H9 (cell line): Measurements from ENCODE around the gene CYP8B1. TPM values are rescaled to one million over a fixed set of nuclear protein-coding genes. Genes with fewer than 3 reads are reported as not detected.

Experiments
- DNase-seq: peaks from one replicate; pipeline ENCODE4 v3.0.0-alpha.2; 2017
- H2AFZ ChIP-seq: one replicate; pipeline ENCODE4 v1.6.1; 2013; ENCODE audit warnings: mild to moderate bottlenecking, low read length, control low read depth, moderate library complexity
- H2AK5ac ChIP-seq: 2 replicates; pipeline ENCODE4 v1.6.1; 2013; ENCODE audit warnings: low read length, control low read depth, mixed read lengths; ENCODE audit not compliant: insufficient read length
- H2BK120ac ChIP-seq: one replicate; pipeline ENCODE4 v1.6.1; 2013; ENCODE audit warnings: low read depth, mild to moderate bottlenecking, low read length, control low read depth, inconsistent platforms; ENCODE audit not compliant: poor library complexity, severe bottlenecking
- H2BK12ac ChIP-seq: 2 replicates; pipeline ENCODE4 v1.6.1; 2013; ENCODE audit warnings: low read length, control low read depth, mixed read lengths, low read depth; ENCODE audit not compliant: insufficient read length
- H2BK15ac ChIP-seq: 2 replicates; pipeline ENCODE4 v1.6.1; 2013; ENCODE audit warnings: low read depth, low read length, control low read depth
- H2BK20ac ChIP-seq: one replicate; pipeline ENCODE4 v1.6.1; 2013; ENCODE audit warnings: low read depth, mild to moderate bottlenecking, low read length, control low read depth, inconsistent platforms; ENCODE audit not compliant: poor library complexity, severe bottlenecking
- H2BK5ac ChIP-seq: 2 replicates; pipeline ENCODE4 v1.6.1; 2013; ENCODE audit warnings: low read length, control low read depth, mixed read lengths; ENCODE audit not compliant: insufficient read length
- H3K14ac ChIP-seq: 2 replicates; pipeline ENCODE4 v1.6.1; 2013; ENCODE audit warnings: low read length, control low read depth; ENCODE audit not compliant: insufficient read depth
- H3K18ac ChIP-seq: 2 replicates; pipeline ENCODE4 v1.6.1; 2013; ENCODE audit warnings: low read depth, mild to moderate bottlenecking, mixed read lengths, low read length, control low read depth; ENCODE audit not compliant: insufficient read length
- H3K23ac ChIP-seq: 2 replicates; pipeline ENCODE4 v1.6.1; 2013; ENCODE audit warnings: low read length, control low read depth, mixed read lengths, low read depth; ENCODE audit not compliant: insufficient read length
- H3K23me2 ChIP-seq: 2 replicates; pipeline ENCODE4 v1.6.1; 2013; ENCODE audit warnings: low read depth, mild to moderate bottlenecking, mixed read lengths, low read length, control low read depth; ENCODE audit not compliant: insufficient read length, poor library complexity, severe bottlenecking
- H3K27ac ChIP-seq: 2 replicates; pipeline ENCODE4 v1.5.1; 2013; ENCODE audit warnings: low read length, control low read depth, mixed read lengths, low read depth; ENCODE audit not compliant: insufficient read length
- H3K27me3 ChIP-seq: 2 replicates; pipeline ENCODE4 v1.6.1; 2013; ENCODE audit warnings: low read length, control low read depth, inconsistent platforms; ENCODE audit not compliant: insufficient read depth
- H3K4ac ChIP-seq: 2 replicates; pipeline ENCODE4 v1.6.1; 2013; ENCODE audit warnings: low read depth, mild to moderate bottlenecking, control low read depth, inconsistent platforms, low read length, moderate library complexity
- H3K4me1 ChIP-seq: 2 replicates; pipeline ENCODE4 v1.6.1; 2013; ENCODE audit warnings: low read length, control low read depth, inconsistent platforms; ENCODE audit not compliant: insufficient read depth
- H3K4me2 ChIP-seq: 2 replicates; pipeline ENCODE4 v1.6.1; 2013; ENCODE audit warnings: low read length, control low read depth, mixed read lengths; ENCODE audit not compliant: insufficient read length, insufficient read depth
- H3K56ac ChIP-seq: 2 replicates; pipeline ENCODE4 v1.6.1; 2013; ENCODE audit warnings: low read depth, mild to moderate bottlenecking, mixed read lengths, low read length, control low read depth; ENCODE audit not compliant: insufficient read length
- H3K79me1 ChIP-seq: 2 replicates; pipeline ENCODE4 v1.6.1; 2013; ENCODE audit warnings: low read depth, mild to moderate bottlenecking, moderate library complexity, low read length, control low read depth, inconsistent platforms; ENCODE audit not compliant: insufficient read depth, poor library complexity, severe bottlenecking
- H3K79me2 ChIP-seq: 2 replicates; pipeline ENCODE4 v1.6.1; 2013; ENCODE audit warnings: low read length, control low read depth, inconsistent platforms; ENCODE audit not compliant: insufficient read depth
- H3K9ac ChIP-seq: 2 replicates; pipeline ENCODE4 v1.6.1; 2013; ENCODE audit warnings: low read length, control low read depth, mixed read lengths; ENCODE audit not compliant: insufficient read length; ENCODE audit errors: extremely low read depth
- H3K9me3 ChIP-seq: one replicate; pipeline ENCODE4 v1.6.1; 2013; ENCODE audit warnings: low read depth, low read length, inconsistent platforms; ENCODE audit not compliant: control insufficient read depth
- H3T11ph ChIP-seq: one replicate; pipeline ENCODE4 v1.6.1; 2013; ENCODE audit warnings: mild to moderate bottlenecking, low read length, control low read depth, inconsistent platforms
- H4K20me1 ChIP-seq: one replicate; pipeline ENCODE4 v1.6.1; 2013; ENCODE audit not compliant: control insufficient read depth, insufficient read length, insufficient read depth
- H4K5ac ChIP-seq: 2 replicates; pipeline ENCODE4 v1.6.1; 2013; ENCODE audit warnings: low read depth, mild to moderate bottlenecking, mixed read lengths, low read length, control low read depth; ENCODE audit not compliant: insufficient read length
- H4K8ac ChIP-seq: replicated peaks from 2 replicates; pipeline ENCODE4 v1.6.1; 2013; ENCODE audit warnings: low read length, control low read depth, mixed read lengths, low read depth; ENCODE audit not compliant: insufficient read length
- H4K91ac ChIP-seq: 2 replicates; pipeline ENCODE4 v1.6.1; 2013; ENCODE audit warnings: low read depth, mild to moderate bottlenecking, moderate library complexity, mixed read lengths, low read length, control low read depth; ENCODE audit not compliant: insufficient read length
- H3K27ac Mint-ChIP-seq, 3 experiments: 2 replicates in 2 of 3; 3 replicates in 1 of 3; pipeline ENCODE4 v1.8.0; 2020 to 2021; ENCODE audit warnings: mixed read lengths in 3 of 3, mild to moderate bottlenecking in 1 of 3, moderate library complexity in 1 of 3
- H3K27me3 Mint-ChIP-seq: 2 replicates; pipeline ENCODE4 v1.8.0; 2021; ENCODE audit warnings: low read depth, mild to moderate bottlenecking, moderate library complexity, mixed read lengths
- H3K36me3 Mint-ChIP-seq, 3 experiments: 2 replicates in 2 of 3; 3 replicates in 1 of 3; pipeline ENCODE4 v1.8.0; 2020 to 2021; ENCODE audit warnings: low read depth in 3 of 3, mixed read lengths in 3 of 3; ENCODE audit not compliant: insufficient read depth in 1 of 3
- H3K4me1 Mint-ChIP-seq, 2 experiments: 2 replicates each; pipeline ENCODE4 v1.8.0; 2020; ENCODE audit warnings: mixed read lengths in 2 of 2
- H3K4me3 Mint-ChIP-seq, 2 experiments: 2 replicates in 1 of 2; 3 replicates in 1 of 2; pipeline ENCODE4 v1.8.0; 2020 to 2021; ENCODE audit warnings: mild to moderate bottlenecking in 2 of 2, mixed read lengths in 2 of 2, moderate library complexity in 1 of 2
- H3K9me3 Mint-ChIP-seq, 2 experiments: 2 replicates in 1 of 2; 3 replicates in 1 of 2; pipeline ENCODE4 v1.8.0; 2020; ENCODE audit warnings: mild to moderate bottlenecking in 2 of 2, mixed read lengths in 2 of 2, moderate library complexity in 1 of 2
- WGBS: extraction: QIAGEN DNeasy Blood & Tissue Kit; methylation state at CpG from one replicate; pipeline ENCODE4 v1.1.7; 2013; ENCODE audit warnings: missing lambda C conversion rate, low lambda C conversion rate, mixed read lengths; ENCODE audit not compliant: insufficient read length; ENCODE audit errors: extremely low coverage; 5-methylcytosine and 5-hydroxymethylcytosine counted together
- total RNA-seq: library from RNA; stranded (reverse); gene quantifications from 2 replicates; pipeline ENCODE4 v1.2.1, GENCODE V29; 2021
- TF ChIP-seq, protein P1 (sequence below): fragments of 200-600 bp; sonication (generic); conservative IDR thresholded peaks from 3 replicates; pipeline ENCODE4 v1.8.0; 2021; ENCODE audit warnings: antibody characterized with exemption, mild to moderate bottlenecking

CYP8B1 gene
- total RNA-seq, 1 experiment from 2014 or later, result not detected

DNA sequence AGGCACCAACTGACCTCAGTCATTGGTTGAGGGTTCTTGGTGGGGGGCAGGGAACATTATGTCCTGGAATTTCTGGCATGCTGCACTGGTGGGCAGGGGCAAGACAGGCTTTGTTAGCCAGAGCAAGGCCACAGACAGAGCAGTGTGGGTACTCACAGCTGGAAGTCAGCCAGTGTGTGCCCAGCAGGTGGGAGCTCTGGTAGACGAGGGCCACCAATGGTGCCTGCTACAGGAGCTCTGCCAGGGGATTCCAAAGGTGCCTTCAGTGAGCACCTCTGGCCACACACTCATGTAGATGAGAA lies 31.3 kb downstream of the CYP8B1 start:
- H3K18ac ChIP-seq, result no peak overlapping the region
- H3K23ac ChIP-seq, result no peak overlapping the region
- H3K27ac ChIP-seq, result no peak overlapping the region
- no peaks in the 10 kb centered on the region for H3K79me1 ChIP-seq
- no peak overlapping the region for H3K4ac ChIP-seq
- no peak overlapping the region for H2BK15ac ChIP-seq
- no peak overlapping the region for H4K5ac ChIP-seq
- H2BK20ac ChIP-seq, result no peak overlapping the region
- H4K91ac ChIP-seq, result no peak overlapping the region
- H3K4me3 Mint-ChIP-seq, result no peak overlapping the region
- H3K9ac ChIP-seq, result no peak overlapping the region
- H2BK5ac ChIP-seq, result no peak overlapping the region
- H2AFZ ChIP-seq, result no peak overlapping the region
- H3K4me1 Mint-ChIP-seq, result peaks cover 21% of the 10 kb centered on the region in 2 experiments
- H4K8ac ChIP-seq, result no peak overlapping the region
- H3K27me3 Mint-ChIP-seq, result peaks cover 2% of the 10 kb centered on the region; the same call in 1 of the 2 replicates
- no peak overlapping the region for H3T11ph ChIP-seq
- no peak overlapping the region for H2BK120ac ChIP-seq
- H3K9me3 Mint-ChIP-seq, result no peaks in the 10 kb centered on the region
- H2AK5ac ChIP-seq, result no peak overlapping the region
- DNase-seq, result no peak
- no peak overlapping the region for H3K14ac ChIP-seq
- no CpG with 5 or more reads among the region's 1 CpG for WGBS
- H3K23me2 ChIP-seq, result no peaks in the 10 kb centered on the region
- no peaks in the 10 kb centered on the region for H3K79me2 ChIP-seq
- H3K9me3 ChIP-seq, result no peaks in the 10 kb centered on the region
- H3K27ac Mint-ChIP-seq, result peak overlapping the region in 1 of 3 experiments; percentile 73; a peak in 2 of 7 replicates
- H3K36me3 Mint-ChIP-seq, result no peaks in the 10 kb centered on the region
- TF ChIP-seq, protein P1, sequence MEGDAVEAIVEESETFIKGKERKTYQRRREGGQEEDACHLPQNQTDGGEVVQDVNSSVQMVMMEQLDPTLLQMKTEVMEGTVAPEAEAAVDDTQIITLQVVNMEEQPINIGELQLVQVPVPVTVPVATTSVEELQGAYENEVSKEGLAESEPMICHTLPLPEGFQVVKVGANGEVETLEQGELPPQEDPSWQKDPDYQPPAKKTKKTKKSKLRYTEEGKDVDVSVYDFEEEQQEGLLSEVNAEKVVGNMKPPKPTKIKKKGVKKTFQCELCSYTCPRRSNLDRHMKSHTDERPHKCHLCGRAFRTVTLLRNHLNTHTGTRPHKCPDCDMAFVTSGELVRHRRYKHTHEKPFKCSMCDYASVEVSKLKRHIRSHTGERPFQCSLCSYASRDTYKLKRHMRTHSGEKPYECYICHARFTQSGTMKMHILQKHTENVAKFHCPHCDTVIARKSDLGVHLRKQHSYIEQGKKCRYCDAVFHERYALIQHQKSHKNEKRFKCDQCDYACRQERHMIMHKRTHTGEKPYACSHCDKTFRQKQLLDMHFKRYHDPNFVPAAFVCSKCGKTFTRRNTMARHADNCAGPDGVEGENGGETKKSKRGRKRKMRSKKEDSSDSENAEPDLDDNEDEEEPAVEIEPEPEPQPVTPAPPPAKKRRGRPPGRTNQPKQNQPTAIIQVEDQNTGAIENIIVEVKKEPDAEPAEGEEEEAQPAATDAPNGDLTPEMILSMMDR, result no peak
- H3K56ac ChIP-seq, result no peak overlapping the region
- H3K27me3 ChIP-seq, result no peaks in the 10 kb centered on the region
- no peaks in the 10 kb centered on the region for H4K20me1 ChIP-seq
- no peak overlapping the region for H2BK12ac ChIP-seq
- no peak overlapping the region for H3K4me2 ChIP-seq
- H3K4me1 ChIP-seq, result peaks cover 3% of the 10 kb centered on the region; the same call in 1 of the 2 replicates
